Fibroblast of pulmonary artery (primary cell): Measurements from ENCODE around the gene RENBP.
A peak's percentile ranks its signal among the peaks of the same experiment; 100 is the strongest.

Experiments used
- DNase-seq: peaks from one replicate; pipeline ENCODE4 v3.0.0-alpha.2; 2010; ENCODE audit warnings: low read depth
- H3K4me3 ChIP-seq: replicated peaks from 2 replicates; pipeline ENCODE4 v1.5.1; 2011; ENCODE audit warnings: low read depth, mild to moderate bottlenecking, control low read depth, low read length, moderate library complexity
- CTCF ChIP-seq: IDR thresholded peaks from 2 replicates; pipeline ENCODE4 v1.5.1; 2011; ENCODE audit warnings: mild to moderate bottlenecking, control low read depth, low read length, inconsistent platforms; ENCODE audit errors: missing control alignments

Gene RENBP

DNA sequence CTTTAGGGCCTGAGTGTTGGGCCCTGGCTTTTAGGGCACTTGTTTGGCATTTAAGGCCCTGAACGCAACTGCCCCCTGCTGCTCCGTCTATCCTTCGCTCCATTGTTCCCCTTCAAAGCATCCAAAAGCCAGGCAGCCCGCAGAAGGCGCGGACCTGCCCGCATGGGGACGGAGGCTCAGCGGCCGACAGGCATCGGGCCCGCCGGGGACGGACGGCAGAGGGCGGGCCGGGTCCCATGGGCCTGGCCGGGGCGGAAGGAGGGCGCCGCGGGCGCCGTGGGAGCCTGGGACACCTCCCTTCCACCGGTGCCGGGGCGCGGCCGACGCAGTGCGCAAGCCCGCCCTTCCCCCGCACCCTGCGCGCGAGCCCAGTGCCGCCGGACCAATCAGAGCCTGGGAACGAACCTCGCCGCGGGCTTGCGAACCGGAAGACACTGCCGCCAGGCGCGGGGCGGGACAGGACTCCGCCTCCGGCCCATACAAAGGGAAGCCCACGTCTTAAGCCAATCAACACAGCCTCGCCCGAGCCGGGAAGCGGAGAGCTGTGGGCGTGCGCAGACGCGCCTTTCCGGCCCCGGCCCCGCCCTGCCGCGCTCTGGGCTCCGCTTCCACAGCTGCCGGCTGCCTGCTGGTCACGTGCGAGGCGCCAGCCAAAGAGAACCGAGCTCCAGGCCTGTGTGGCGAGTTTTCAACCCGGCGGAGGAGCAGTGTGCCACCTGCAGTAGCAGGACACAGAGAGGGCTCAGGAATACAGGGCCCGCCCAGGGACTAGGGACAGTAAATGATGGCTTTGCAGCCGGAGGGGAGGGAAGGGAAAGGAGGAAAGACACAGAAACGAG is 16.3 kb downstream of the RENBP start:
- H3K4me3 ChIP-seq, result peak overlapping the region; percentile 56
- no peak for TF ChIP-seq CTCF
- DNase-seq, result peak; percentile 98

DNA sequence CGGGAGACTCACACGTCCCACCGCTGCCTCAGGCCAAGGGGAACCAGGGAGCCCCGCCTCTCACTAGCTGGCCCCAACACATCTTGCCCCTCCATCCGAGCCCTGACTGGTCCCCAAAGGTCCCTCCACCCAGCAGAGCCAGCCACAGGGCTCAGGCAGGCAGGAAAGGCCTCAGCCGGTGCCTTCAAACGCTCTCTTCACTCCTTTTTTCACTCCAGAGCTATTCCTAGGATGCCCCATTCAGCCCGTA is 16.8 kb downstream of the RENBP start:
- no peak for TF ChIP-seq CTCF
- no peak for DNase-seq
- H3K4me3 ChIP-seq, result peak overlapping the region; percentile 56

DNA sequence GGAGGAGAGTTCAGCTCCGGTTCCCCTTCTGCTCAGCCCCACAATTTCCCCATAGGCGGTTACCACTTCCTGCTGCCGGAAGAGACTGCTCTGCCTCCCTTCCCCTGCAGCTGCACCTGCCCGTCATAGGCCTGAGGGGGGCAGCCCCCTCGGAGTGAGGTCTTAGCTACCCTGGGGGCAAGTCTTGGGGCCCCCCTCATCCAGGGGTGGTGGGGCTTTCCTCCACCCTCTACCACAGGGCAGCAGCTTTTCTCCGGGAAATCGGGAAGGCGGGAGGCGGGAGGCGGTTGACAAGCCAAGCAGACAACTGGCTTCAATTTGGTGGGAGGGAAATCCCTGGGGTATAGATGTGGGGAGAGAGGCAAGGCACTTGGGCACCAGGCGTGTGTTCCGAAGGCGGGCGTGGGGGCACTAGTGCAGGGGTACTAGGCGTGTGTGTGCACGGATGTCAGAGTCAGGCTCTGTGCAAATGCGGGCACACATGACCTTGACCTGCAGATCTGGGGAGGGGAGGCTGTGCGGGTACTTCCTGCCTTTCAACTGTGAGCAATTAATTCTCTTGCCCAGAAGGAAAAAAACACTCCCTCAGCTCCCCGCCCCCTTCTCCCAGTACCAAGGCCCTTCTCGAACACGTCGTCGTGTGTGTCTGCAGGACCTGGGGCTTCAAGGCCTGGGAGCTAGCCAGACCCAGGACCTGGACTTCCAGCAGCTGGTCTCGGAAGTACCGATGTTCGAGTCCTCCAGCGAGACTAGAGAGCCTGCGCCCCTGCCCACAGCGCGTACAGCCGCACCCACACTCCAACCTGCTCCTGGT is 17.4 kb downstream of the RENBP start:
- DNase-seq, result peak; percentile 57
- peak overlapping the region; percentile 56 for H3K4me3 ChIP-seq
- TF ChIP-seq CTCF, result no peak

- H3K4me3 ChIP-seq, result no peak overlapping the region
- no peak for TF ChIP-seq CTCF
- DNase-seq, result no peak
Observed at GRCh38 chrX:153926552-153926857, 17.9 kb downstream of the RENBP start.

DNA sequence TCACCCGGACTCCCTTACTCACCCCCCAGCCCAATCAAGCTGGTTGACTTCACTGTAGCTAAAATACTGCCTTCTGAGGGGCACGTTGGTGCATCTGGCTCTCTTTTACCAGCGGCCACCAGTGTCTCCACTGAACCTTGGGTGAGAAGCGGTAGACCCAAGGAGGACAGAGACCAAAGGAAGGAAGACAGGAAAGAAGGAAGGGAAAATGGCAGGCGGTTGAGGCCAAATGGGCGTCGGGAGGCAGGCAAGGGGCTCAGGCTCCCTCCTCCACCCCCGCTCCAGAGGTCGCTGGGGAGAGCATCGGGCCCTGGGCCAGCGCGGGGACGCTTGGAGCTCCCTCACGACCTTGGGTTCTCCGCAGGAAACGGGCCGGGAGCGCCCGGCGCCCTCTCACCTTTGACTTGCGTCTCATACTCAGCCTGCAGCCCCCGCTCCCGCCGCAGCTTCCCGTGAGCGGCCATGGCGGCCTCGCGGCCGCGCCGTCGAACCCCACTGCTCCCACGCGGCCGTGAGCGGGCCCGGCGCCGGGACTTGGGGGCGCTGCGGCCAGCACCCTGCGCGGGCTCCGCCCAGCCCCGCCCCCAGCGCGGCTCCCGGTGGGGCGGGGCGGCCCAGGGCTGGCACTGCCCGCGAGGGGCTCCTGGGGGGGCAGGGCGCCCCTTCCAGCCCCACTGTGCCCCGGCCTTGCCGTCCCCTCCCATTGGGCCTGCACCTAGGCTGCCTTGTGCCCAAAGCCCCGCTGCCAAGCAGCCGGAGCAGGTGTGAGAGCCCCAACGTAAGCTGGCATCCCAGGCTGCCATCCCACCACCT is 18.5 kb downstream of the RENBP start, which contains the start of gene ARHGAP4:
Gene ARHGAP4 (minus strand): TSS at position 526 of the 813 bp plus-strand sequence. CDS start 62 bp downstream, at position 464.
- DNase-seq, result no peak
- H3K4me3 ChIP-seq, result peak within 1 kb of the TSS; percentile 56
- no peak for TF ChIP-seq CTCF

GRCh38 chrX:153925387-153925738 is 19.1 kb downstream of the RENBP start:
- DNase-seq, result no peak
- no peak for TF ChIP-seq CTCF
- no peak overlapping the region for H3K4me3 ChIP-seq
